22Rv1 (cell line): Measurements from ENCODE around the gene CBLIF.
"Not testable (repeated sequence)": the region's sequence is repeated elsewhere in the genome, so short reads cannot be mapped to it uniquely, and the experiment has no call there.

ENCODE experiments used
- H3K27ac ChIP-seq: fragments of 450-650 bp; 2 replicates; pipeline ENCODE4 v1.5.1; 2017
- ZFX ChIP-seq: fragments of 450-650 bp; IDR thresholded peaks from 2 replicates; pipeline ENCODE4 v1.6.1; 2017; ENCODE audit warnings: antibody characterized with exemption, borderline replicate concordance
- TF ChIP-seq, protein P1 (sequence below): fragments of 450-650 bp; IDR thresholded peaks from 2 replicates; pipeline ENCODE4 v1.5.1; 2017; ENCODE audit warnings: mild to moderate bottlenecking

Gene CBLIF

DNA sequence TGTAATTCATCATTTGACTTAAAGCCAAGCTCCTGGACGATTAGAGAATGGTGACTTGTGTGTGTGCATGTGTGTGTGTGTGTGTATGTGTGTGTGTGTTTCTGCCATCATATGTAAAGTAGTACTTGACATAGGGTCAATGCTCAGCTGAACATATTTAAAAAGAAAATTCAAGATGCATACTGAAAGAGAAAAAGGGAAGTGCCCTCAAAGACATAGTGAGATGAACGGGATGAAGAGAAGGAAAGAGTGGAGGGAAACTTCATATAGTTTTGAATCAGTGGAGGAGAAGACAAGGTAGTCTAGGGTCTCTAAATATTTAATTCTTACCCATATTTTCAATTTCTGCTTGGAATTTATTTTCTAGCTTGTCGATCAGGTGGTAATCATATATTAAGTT lies 17.0 kb upstream of the CBLIF start:
- no peak overlapping the region for H3K27ac ChIP-seq
- TF ChIP-seq ZFX, result no peak
- TF ChIP-seq, protein P1, sequence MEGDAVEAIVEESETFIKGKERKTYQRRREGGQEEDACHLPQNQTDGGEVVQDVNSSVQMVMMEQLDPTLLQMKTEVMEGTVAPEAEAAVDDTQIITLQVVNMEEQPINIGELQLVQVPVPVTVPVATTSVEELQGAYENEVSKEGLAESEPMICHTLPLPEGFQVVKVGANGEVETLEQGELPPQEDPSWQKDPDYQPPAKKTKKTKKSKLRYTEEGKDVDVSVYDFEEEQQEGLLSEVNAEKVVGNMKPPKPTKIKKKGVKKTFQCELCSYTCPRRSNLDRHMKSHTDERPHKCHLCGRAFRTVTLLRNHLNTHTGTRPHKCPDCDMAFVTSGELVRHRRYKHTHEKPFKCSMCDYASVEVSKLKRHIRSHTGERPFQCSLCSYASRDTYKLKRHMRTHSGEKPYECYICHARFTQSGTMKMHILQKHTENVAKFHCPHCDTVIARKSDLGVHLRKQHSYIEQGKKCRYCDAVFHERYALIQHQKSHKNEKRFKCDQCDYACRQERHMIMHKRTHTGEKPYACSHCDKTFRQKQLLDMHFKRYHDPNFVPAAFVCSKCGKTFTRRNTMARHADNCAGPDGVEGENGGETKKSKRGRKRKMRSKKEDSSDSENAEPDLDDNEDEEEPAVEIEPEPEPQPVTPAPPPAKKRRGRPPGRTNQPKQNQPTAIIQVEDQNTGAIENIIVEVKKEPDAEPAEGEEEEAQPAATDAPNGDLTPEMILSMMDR, result no peak

DNA sequence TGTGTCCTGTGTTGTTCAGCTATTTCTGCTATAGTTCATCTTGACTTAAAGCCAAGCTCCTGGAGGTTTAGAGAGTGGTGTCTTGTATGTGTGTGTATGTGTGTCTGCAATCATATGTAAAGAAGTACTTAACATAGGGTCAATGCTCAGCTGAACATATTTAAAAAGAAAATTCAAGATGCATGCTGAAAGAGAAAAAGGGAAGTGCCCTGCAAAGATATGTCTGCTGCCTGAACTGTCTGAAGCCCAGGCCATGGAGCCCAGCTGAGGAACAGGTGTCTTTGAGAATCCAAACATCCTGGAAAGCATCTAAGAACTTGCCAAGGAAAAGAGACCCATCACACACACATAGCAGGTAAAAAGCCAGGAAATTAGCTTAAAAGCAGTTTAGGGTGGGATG lies 14.4 kb upstream of the CBLIF start:
- no peak overlapping the region for H3K27ac ChIP-seq

DNA sequence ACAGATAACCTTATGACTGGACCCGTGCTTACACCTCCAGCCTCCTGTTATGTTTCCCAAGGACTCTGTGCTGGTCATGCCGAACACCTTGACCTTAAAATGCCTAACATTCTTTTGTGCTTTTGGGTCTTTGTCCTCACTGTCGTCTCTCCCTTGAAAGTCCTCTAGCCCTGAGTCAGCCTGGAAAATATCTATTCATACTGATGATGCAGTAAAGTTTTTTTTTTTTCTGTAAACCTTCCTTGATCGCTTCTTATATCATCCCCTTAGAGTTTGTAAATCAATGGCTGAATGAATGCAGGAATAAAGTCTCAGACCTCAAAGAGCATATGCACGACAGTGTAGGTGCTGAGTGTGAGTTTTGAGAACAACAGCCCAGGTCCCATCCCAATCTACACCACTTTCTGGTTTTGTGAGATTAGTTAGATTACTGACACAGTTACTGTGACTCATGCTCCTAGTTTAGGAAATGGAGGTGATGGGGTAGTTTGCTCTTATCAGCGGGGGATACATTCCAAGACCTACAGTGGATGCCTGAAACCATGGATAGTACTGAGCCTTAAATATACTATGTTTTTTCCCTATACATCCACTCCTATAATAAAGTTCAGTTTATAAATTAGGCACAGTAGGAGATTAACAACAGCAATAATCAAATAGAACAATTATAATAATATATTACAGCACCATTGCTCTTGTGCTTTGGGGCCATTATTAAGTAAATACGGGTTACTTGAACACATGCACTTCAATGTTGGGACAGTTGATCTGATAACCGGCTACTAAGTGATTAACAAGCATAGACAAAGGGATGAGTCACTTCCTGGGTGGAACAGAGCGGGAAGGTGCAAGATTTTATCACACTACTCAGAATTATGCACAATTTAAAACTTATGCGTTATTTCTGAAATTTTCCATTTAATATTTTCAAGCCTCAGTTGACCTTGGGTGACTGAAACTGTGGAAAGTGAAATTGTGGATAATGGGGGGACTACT lies 12.4 kb upstream of the CBLIF start:
- H3K27ac ChIP-seq, result no peak overlapping the region
- no peak for TF ChIP-seq ZFX
- TF ChIP-seq, protein P1, result no peak

More for the DNA sequence above, 14.4 kb upstream of the CBLIF start:
- TF ChIP-seq, protein P1, result no peak
- no peak for TF ChIP-seq ZFX

DNA sequence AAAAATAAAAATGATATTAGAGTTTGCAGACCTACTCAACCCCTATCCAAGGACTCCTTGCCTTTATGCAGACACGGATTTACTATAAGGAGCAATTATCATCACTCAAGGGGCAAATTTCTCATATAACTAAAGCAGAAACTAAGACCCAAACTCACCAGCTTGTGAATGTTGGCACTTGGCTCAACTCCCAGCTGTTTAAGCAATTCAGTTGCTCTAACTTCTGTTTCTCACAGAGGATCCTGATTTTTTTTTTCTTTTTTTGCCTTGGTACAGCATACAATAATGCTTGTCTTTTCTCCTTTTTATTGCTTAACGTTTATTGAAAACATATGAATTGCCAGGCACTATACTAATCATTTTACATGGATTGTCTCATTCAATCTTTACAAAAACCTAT lies 9.6 kb upstream of the CBLIF start:
- no peak overlapping the region for H3K27ac ChIP-seq
- no peak for TF ChIP-seq ZFX
- TF ChIP-seq, protein P1, result no peak

DNA sequence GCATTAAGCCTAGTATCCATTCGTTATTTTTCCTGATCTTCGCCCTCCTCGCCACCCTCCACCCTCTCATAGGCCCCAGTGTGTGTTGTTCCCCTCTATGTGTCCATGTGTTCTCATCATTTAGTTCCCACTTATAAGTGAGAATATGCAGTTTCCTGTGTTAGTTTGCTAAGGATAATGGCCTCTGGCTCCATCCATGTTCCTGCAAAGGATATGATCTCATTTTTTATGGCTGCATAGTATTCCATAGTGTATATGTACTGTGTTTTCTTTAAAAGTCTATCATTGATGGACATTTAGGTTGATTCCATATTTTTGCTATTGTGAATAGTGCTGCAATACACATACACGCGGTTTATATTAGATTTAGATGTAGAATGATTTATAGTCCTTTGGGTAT lies 6.1 kb upstream of the CBLIF start:
- not testable (repeated sequence) for H3K27ac ChIP-seq

DNA sequence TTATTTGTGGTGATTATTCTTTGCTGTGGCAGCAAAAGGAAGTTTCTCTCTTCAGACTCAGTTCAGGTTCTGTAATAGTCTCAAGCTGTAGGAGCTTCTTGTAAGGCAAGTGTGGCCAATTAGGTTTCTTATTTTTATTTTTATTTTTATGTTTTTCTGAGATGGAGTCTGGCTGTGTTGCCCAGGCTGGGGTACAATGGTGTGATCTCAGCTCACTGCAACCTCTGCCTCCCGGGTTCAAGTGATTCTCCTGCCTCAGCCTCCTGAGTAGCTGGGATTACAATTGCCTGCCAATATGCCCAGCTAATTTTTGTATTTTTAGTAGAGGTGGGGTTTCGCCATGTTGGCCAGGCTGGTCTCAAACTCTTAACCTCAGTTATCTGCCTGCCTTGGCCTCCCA lies 4.3 kb upstream of the CBLIF start:
- not testable (repeated sequence) for H3K27ac ChIP-seq

DNA sequence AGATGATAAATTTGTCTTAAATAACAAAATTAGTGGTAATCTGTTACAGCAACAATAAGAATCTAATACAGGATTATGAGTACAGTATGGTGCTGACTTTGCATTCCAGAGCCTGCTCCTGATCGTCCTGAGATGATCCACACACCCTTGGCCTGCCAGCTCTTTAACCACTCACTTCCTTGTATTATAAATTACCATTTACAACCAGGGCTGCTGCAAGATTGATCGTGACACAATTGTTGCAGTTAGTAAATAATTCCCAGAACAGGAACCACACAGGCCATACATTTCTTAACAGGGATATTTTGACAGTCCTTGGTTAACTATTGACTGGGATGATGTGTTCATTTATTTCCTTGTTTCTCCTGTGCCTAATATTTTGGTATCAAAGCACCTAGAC lies 3.8 kb upstream of the CBLIF start:
- H3K27ac ChIP-seq, result no peak overlapping the region
- TF ChIP-seq, protein P1, result no peak
- no peak for TF ChIP-seq ZFX

DNA sequence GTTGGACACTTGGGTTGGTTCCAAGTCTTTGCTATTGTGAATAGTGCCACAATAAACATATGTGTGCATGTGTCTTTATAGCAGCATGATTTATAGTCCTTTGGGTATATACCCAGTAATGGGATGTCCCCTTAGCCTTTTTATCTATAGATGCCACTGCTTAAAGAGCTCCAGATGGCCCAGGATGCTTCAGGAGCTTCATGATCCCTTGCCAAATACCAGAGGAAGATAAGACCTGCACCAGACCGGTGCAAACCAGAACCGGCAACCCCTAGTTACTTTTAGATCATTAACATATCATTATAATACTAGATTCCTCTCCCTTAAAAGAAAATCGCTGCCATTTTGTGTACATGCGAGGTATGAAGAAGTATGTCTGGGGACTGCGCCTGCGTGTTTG lies 3.1 kb upstream of the CBLIF start:
- H3K27ac ChIP-seq, result not testable (repeated sequence)

DNA sequence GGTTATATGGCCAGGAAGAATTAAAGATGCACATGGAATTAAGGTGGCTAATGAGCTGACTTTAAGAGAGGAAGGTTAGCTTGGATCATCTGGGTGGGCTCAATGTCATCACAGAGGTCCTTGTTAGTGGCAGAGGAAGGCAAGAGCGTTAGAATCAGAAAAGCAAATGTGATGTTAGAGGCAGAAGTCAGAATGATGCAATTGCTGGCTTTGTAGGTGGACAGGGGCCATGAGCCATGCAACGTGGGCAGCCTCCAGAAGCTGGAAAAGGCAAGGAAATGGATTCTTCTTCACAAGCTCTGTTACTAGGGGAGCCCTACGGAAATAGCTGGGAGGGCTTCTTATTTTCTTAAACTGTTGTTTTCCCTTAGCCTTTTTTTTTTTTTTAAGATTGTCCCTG lies 2.3 kb upstream of the CBLIF start:
- no peak overlapping the region for H3K27ac ChIP-seq
- TF ChIP-seq, protein P1, result no peak
- TF ChIP-seq ZFX, result no peak
